Cardiac ventricle fibroblast (primary cell): ENCODE data around the gene TFG. TPM values are rescaled to one million over a fixed set of nuclear protein-coding genes. Genes with fewer than 3 reads are reported as not detected.

Experiments used
- total RNA-seq: library from RNA; depleted of rRNA; stranded (reverse); fragments of >200 nt; gene quantifications from 2 replicates; pipeline ENCODE4 v1.2.3, GENCODE V29; 2015

TFG gene
- total RNA-seq = 81.4 and 106 TPM in 2 replicates

DNA sequence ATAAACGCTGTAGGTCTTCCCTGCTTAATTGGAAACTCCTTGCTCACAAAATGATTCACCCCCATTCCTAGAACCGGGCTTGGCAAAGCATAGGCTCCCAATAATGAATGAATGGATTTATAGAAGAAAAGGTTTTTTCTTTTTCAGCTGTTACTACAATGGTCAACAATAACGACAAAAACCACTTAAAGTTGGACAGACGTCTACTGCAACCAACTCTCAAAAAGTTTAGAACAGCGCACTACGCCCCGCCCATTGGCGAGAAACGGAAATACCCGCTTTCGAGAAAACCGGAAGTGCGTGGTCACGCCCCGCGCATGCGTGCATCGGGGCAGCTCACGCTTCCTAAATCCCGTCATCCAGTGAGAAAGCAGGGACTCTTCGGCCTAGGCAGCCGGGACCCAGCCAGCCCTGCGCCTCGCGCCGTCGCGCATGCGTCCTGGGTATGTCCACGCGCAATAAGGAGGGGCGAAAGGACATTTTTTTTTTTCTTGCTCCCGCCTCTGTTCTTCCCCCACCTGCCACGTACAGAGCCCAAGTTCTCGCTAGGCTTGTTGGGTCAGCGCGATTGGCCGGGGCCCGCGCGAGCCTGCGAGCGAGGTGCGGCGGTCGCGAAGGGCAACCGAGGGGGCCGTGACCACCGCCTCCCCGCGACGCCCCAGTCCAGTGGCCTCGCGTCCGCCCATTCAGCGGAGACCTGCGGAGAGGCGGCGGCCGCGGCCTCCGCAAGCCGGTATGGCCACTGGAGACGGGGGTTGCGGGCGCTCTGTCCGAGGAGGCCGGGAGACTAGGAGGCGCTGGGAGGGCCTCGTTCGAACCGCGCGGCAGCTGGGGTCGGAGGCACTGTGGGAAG lies at the start of gene TFG:
TFG (plus strand) TSS at position 506 of the 853 bp plus-strand sequence. CDS start 4,192 bp downstream, outside the sequence.

Other genes starting within 250 kb of the TFG start
- 103 TPM in 2 replicates for gene TMEM45A, start 216.9 kb upstream of the TFG start, total RNA-seq
- not detected in 2 replicates for gene ADGRG7, start 99.9 kb upstream of the TFG start, total RNA-seq